Mesodermal cell (in vitro differentiated cells): Measurements from ENCODE around the gene SP3.

ENCODE experiments used
- H3K27ac ChIP-seq: 2 replicates; pipeline ENCODE4 v1.7.0; 2013; ENCODE audit warnings: mild to moderate bottlenecking, low read depth, low read length, moderate library complexity; ENCODE audit not compliant: severe bottlenecking
- H3K36me3 ChIP-seq: 2 replicates; pipeline ENCODE4 v1.7.1; 2013; ENCODE audit warnings: mild to moderate bottlenecking, low read length, moderate library complexity; ENCODE audit not compliant: control insufficient read depth, insufficient read depth
- H3K4me1 ChIP-seq: one replicate; pipeline ENCODE4 v1.7.1; 2013; ENCODE audit warnings: mild to moderate bottlenecking, low read length; ENCODE audit not compliant: insufficient read depth, control insufficient read depth, poor library complexity, severe bottlenecking
- H3K4me3 ChIP-seq: 2 replicates; pipeline ENCODE4 v1.7.0; 2013; ENCODE audit warnings: low read length, control low read depth, mild to moderate bottlenecking; ENCODE audit not compliant: insufficient read depth, poor library complexity, severe bottlenecking; ENCODE audit errors: extremely low read depth
- H3K9me3 ChIP-seq: 2 replicates; pipeline ENCODE4 v1.7.1; 2013; ENCODE audit warnings: mild to moderate bottlenecking, low read length, moderate library complexity; ENCODE audit not compliant: control insufficient read depth
- WGBS, 2 experiments: methylation state at CpG; one replicate each; pipeline ENCODE4 v1.1.5; 2013; ENCODE audit warnings: missing lambda C conversion rate in 2 of 2; ENCODE audit not compliant: insufficient coverage in 2 of 2; 5-methylcytosine and 5-hydroxymethylcytosine counted together

The SP3 gene

GRCh38 chr2:174005801-174006419 lies 40.7 kb upstream of the SP3 start:
- no peak overlapping the region for H3K27ac ChIP-seq
- 83 to 95% methylated on average over 3 to 5 of the region's 11 CpGs for WGBS, 2 experiments
- no peaks in the 10 kb centered on the region for H3K36me3 ChIP-seq
- H3K4me1 ChIP-seq = peaks cover 6% of the 10 kb centered on the region
- H3K9me3 ChIP-seq = no peaks in the 10 kb centered on the region
- H3K4me3 ChIP-seq = no peak overlapping the region

GRCh38 chr2:174004905-174005605 lies 39.9 kb upstream of the SP3 start:
- WGBS, 2 experiments = 93 to 100% methylated on average over 3 to 4 of the region's 4 CpGs
- Histone ChIP-seq H3K27ac (no peak overlapping the region), H3K9me3 (no peaks in the 10 kb centered on the region), H3K4me3 (no peak overlapping the region), H3K36me3 (no peaks in the 10 kb centered on the region), H3K4me1 (peaks cover 6% of the 10 kb centered on the region)

GRCh38 chr2:174003720-174004695 lies 38.8 kb upstream of the SP3 start:
- Histone ChIP-seq H3K9me3 (no peaks in the 10 kb centered on the region), H3K4me1 (peaks cover 6% of the 10 kb centered on the region), H3K4me3 (no peak overlapping the region), H3K27ac (no peak overlapping the region), H3K36me3 (no peaks in the 10 kb centered on the region)
- 79 to 91% methylated on average over 6 to 7 of the region's 13 CpGs for WGBS, 2 experiments

GRCh38 chr2:174002679-174003078 lies 37.5 kb upstream of the SP3 start:
- 100% methylated on average over 2 of the region's 5 CpGs; no CpG with 5 or more reads in 1 of the 2 experiments for WGBS, 2 experiments
- H3K27ac ChIP-seq = no peak overlapping the region

GRCh38 chr2:174001107-174001506 lies 35.9 kb upstream of the SP3 start:
- WGBS, 2 experiments = 60% methylated on average over 1 of the region's 2 CpGs; no CpG with 5 or more reads in 1 of the 2 experiments
- Histone ChIP-seq H3K4me1 (peaks cover 8% of the 10 kb centered on the region), H3K9me3 (no peaks in the 10 kb centered on the region), H3K27ac (no peak overlapping the region), H3K36me3 (no peaks in the 10 kb centered on the region), H3K4me3 (no peak overlapping the region)

More at GRCh38 chr2:174002679-174003078, 37.5 kb upstream of the SP3 start:
- Histone ChIP-seq H3K36me3 (no peaks in the 10 kb centered on the region), H3K9me3 (no peaks in the 10 kb centered on the region), H3K4me1 (peaks cover 8% of the 10 kb centered on the region), H3K4me3 (no peak overlapping the region)

GRCh38 chr2:173999724-174000123 lies 34.6 kb upstream of the SP3 start:
- no peaks in the 10 kb centered on the region for H3K36me3 ChIP-seq
- 92 to 100% methylated on average over 2 of the region's 2 CpGs for WGBS, 2 experiments
- no peaks in the 10 kb centered on the region for H3K9me3 ChIP-seq
- peaks cover 14% of the 10 kb centered on the region for H3K4me1 ChIP-seq
- H3K4me3 ChIP-seq = no peak overlapping the region
- no peak overlapping the region for H3K27ac ChIP-seq

- no peak overlapping the region for H3K27ac ChIP-seq
- no peaks in the 10 kb centered on the region for H3K36me3 ChIP-seq
- H3K4me3 ChIP-seq = no peak overlapping the region
- 94 to 96% methylated on average over 6 of the region's 6 CpGs for WGBS, 2 experiments
- H3K4me1 ChIP-seq = peaks cover 9% of the 10 kb centered on the region
- H3K9me3 ChIP-seq = no peaks in the 10 kb centered on the region
These were observed 34.1 kb upstream of the SP3 start for GRCh38 chr2:173999272-173999671.

- no peak overlapping the region for H3K27ac ChIP-seq
- no peak overlapping the region for H3K4me3 ChIP-seq
- peaks cover 9% of the 10 kb centered on the region for H3K4me1 ChIP-seq
- WGBS, 2 experiments = 74 to 85% methylated on average over 4 to 6 of the region's 7 CpGs
- H3K9me3 ChIP-seq = no peaks in the 10 kb centered on the region
- no peaks in the 10 kb centered on the region for H3K36me3 ChIP-seq
These were observed 33.2 kb upstream of the SP3 start for GRCh38 chr2:173998386-173998785.

GRCh38 chr2:173997753-173998152 lies 32.6 kb upstream of the SP3 start:
- WGBS, 2 experiments = 100% methylated on average over 1 to 2 of the region's 2 CpGs
- peaks cover 9% of the 10 kb centered on the region for H3K4me1 ChIP-seq
- no peaks in the 10 kb centered on the region for H3K9me3 ChIP-seq
- H3K27ac ChIP-seq = no peak overlapping the region
- no peak overlapping the region for H3K4me3 ChIP-seq
- H3K36me3 ChIP-seq = no peaks in the 10 kb centered on the region

GRCh38 chr2:173997269-173997668 lies 32.1 kb upstream of the SP3 start:
- Histone ChIP-seq H3K36me3 (no peaks in the 10 kb centered on the region), H3K4me1 (peaks cover 9% of the 10 kb centered on the region), H3K4me3 (no peak overlapping the region), H3K9me3 (no peaks in the 10 kb centered on the region), H3K27ac (no peak overlapping the region)
- 90 to 96% methylated on average over 3 to 6 of the region's 7 CpGs for WGBS, 2 experiments
